Uterus (tissue), 4 donors: ENCODE results near the gene KRTAP5-2. TPM values are rescaled to one million over a fixed set of nuclear protein-coding genes. Genes with fewer than 3 reads are reported as not detected.
"Not testable (repeated sequence)": the region's sequence is repeated elsewhere in the genome, so short reads cannot be mapped to it uniquely, and the experiment has no call there.

ENCODE experiments used
- DNase-seq, 2 donors: peaks; one replicate each; pipeline ENCODE4 v3.0.0-alpha.2; 2019 to 2020
- H3K27ac ChIP-seq, 2 donors: fragments of 200-600 bp; sonication (generic); 1 replicate in 1 of 2; 2 replicates in 1 of 2; pipeline ENCODE4 v1.5.1; 2016 to 2018
- H3K27me3 ChIP-seq, 2 donors: fragments of 200-600 bp; sonication (generic); one replicate each; pipeline ENCODE4 v1.5.1; 2018 to 2019; ENCODE audit warnings: control low read depth in 1 of 2
- H3K36me3 ChIP-seq, 2 donors: fragments of 200-600 bp; sonication (generic); one replicate each; pipeline ENCODE4 v1.5.1; 2019; ENCODE audit warnings: control low read depth in 1 of 2
- H3K4me1 ChIP-seq, 2 donors: fragments of 200-600 bp; sonication (generic); one replicate each; pipeline ENCODE4 v1.5.1; 2018 to 2019; ENCODE audit warnings: control low read depth in 1 of 2
- H3K4me3 ChIP-seq, 2 donors: fragments of 200-600 bp; sonication (generic); 1 replicate in 1 of 2; 2 replicates in 1 of 2; pipeline ENCODE4 v1.5.1; 2018 to 2019; ENCODE audit warnings: mild to moderate bottlenecking in 1 of 2
- H3K9me3 ChIP-seq, 2 donors: fragments of 200-600 bp; sonication (generic); one replicate each; pipeline ENCODE4 v1.5.1; 2019; ENCODE audit warnings: control low read depth in 1 of 2
- POLR2A ChIP-seq, 2 donors: fragments of 450-650 bp; IDR thresholded peaks; one replicate each; pipeline ENCODE4 v1.6.1; 2016; ENCODE audit warnings: antibody characterized with exemption in 2 of 2, mild to moderate bottlenecking in 1 of 2, moderate library complexity in 1 of 2
- intact Hi-C: fragments of 100-400 bp; cut with DNase I; formaldehyde crosslinking; loops from one replicate; pipeline ENCODE4 v1.15.1; 2023; ENCODE audit warnings: low total_unique reads
- total RNA-seq, 4 donors: library from RNA; depleted of rRNA in 3 of 4; stranded (reverse); fragments of >200 nt in 3 of 4; gene quantifications; one replicate each; pipeline versions ENCODE4 v1.1.0 to v1.2.4, GENCODE V29; 2014 to 2023
- TF ChIP-seq, protein P1 (sequence below), 4 experiments: fragments of 200-600 bp in 2 of 4; fragments of 450-650 bp in 2 of 4; sonication (generic) in 2 of 4; IDR thresholded peaks; one replicate each; pipeline ENCODE4 v1.5.1; 2016 to 2019; ENCODE audit warnings: antibody characterized with exemption in 4 of 4, mild to moderate bottlenecking in 2 of 4, moderate library complexity in 1 of 4
- donor health status: DM: yes; HTN: yes; CAD: no.

The KRTAP5-2 gene
- total RNA-seq, 4 donors from 2014 or later: not detected

DNA sequence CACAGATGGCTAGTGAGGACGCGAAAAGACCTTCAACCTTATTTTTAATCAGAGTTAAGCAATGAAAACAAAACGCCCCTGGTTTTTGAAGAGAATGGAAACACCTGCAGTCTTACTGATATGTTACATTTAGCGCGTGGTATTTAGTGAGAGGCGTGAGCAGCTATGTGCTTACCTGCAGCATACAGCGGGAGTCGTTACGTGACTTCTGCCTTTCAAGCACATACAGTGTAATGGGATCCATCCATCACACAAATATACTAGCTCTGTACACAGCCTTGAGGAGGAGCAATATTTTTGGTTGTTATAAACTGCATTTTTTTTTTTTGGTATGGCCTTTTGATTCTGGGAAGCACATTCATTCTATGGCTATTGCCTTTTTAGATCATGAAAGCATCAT is 5.5 kb downstream of the KRTAP5-2 start:
- H3K9me3 ChIP-seq: no peaks in the 10 kb centered on the region

DNA sequence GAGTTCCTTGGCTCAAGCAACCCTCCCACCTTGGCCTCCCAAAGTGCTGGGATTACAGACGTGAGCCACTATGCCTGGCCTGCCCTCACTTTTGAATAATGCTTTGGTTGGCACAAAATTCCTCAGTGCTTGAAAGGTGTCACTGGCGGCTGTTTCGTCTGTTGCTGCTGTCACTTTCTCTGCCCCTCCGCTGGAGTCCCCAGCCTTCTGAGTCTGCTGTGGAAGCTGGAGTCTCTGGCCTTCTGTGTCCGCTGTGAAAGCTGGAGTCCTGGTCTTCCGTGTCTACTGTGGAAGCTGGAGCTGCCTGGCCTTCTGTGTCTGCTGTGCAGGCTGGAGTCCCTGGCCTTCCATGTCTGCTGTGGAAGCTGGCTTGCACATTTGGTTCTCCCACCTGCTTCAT is 8.1 kb downstream of the KRTAP5-2 start:
- Histone ChIP-seq H3K4me1 (no peaks in the 10 kb centered on the region), H3K27me3 (peaks cover 0 to 3% of the 10 kb centered on the region in 2 donors), H3K4me3 (no peak overlapping the region), H3K36me3 (no peaks in the 10 kb centered on the region), H3K27ac (no peak overlapping the region), H3K9me3 (no peaks in the 10 kb centered on the region)
- DNase-seq: no peak
- intact Hi-C loops: no loop called here
- no peak for TF ChIP-seq POLR2A (IDR thresholded peaks at IDR 0.05)
- TF ChIP-seq, protein P1, sequence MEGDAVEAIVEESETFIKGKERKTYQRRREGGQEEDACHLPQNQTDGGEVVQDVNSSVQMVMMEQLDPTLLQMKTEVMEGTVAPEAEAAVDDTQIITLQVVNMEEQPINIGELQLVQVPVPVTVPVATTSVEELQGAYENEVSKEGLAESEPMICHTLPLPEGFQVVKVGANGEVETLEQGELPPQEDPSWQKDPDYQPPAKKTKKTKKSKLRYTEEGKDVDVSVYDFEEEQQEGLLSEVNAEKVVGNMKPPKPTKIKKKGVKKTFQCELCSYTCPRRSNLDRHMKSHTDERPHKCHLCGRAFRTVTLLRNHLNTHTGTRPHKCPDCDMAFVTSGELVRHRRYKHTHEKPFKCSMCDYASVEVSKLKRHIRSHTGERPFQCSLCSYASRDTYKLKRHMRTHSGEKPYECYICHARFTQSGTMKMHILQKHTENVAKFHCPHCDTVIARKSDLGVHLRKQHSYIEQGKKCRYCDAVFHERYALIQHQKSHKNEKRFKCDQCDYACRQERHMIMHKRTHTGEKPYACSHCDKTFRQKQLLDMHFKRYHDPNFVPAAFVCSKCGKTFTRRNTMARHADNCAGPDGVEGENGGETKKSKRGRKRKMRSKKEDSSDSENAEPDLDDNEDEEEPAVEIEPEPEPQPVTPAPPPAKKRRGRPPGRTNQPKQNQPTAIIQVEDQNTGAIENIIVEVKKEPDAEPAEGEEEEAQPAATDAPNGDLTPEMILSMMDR (IDR thresholded peaks at IDR 0.05): no peak

More for the DNA sequence above, 5.5 kb downstream of the KRTAP5-2 start:
- Histone ChIP-seq H3K36me3 (no peaks in the 10 kb centered on the region), H3K27me3 (peaks cover 0 to 3% of the 10 kb centered on the region in 2 donors), H3K4me3 (no peak overlapping the region), H3K27ac (no peak overlapping the region), H3K4me1 (no peaks in the 10 kb centered on the region)
- DNase-seq: no peak
- intact Hi-C loops: no loop called here
- TF ChIP-seq, protein P1 (IDR thresholded peaks at IDR 0.05): no peak
- TF ChIP-seq POLR2A (IDR thresholded peaks at IDR 0.05): no peak

DNA sequence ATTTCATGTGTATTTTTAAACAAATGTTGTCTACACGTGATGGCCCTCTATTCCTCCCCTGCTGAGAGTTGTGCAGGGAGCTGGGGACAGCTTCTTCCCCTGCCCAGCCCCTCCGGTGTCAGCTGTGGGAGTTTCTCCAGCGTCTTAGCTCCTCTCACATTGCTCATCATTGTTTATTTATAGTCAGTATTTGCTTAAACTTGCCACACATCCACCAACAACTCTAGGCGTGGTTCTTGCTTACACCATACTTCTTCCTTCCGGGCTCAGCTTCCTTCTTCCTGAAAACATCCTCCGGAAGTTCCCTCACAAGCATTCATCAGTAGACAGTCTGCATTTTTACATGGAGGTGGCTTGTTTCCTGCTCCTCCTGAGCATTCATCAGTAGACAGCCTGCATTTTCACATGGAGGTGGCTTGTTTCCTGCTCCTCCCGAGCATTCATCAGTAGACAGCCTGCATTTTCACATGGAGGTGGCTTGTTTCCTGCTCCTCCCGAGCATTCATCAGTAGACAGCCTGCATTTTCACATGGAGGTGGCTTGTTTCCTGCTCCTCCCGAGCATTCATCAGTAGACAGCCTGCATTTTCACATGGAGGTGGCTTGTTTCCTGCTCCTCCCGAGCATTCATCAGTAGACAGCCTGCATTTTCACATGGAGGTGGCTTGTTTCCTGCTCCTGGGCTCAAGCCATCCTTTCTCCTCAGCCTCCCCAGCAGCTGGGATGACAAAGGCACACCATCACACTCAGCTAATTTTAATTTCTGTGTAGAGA is 8.7 kb downstream of the KRTAP5-2 start:
- H3K27ac ChIP-seq, H3K36me3 ChIP-seq, intact Hi-C loops, H3K4me3 ChIP-seq, H3K9me3 ChIP-seq, DNase-seq, H3K27me3 ChIP-seq, H3K4me1 ChIP-seq: not testable (repeated sequence)

DNA sequence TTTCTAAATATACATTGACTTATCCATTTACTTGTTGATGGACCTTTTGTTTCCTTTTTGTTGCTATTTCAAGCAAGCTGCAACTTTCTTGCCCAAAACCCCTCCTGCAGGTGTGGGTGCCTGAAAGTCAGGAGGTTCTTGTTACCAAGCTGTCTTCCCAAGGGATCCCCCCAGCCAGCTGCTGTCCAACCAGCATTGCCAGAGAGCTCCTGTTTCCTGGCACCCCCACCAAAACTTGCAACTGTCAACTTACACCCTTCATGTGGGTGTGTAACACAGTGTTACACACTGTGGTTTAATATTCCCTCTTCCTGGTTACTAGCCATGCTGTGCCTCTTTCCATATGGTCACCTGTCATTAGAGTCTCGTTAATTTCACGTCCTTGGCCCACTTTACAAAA is 11.4 kb downstream of the KRTAP5-2 start:
- intact Hi-C loops: no loop called here
- H3K4me3 ChIP-seq: no peak overlapping the region
- no peak for DNase-seq
- TF ChIP-seq, protein P1 (IDR thresholded peaks at IDR 0.05): no peak
- TF ChIP-seq POLR2A (IDR thresholded peaks at IDR 0.05): no peak
- no peaks in the 10 kb centered on the region for H3K4me1 ChIP-seq
- H3K36me3 ChIP-seq: no peaks in the 10 kb centered on the region
- H3K27ac ChIP-seq: no peak overlapping the region
- H3K27me3 ChIP-seq: no peaks in the 10 kb centered on the region
- no peaks in the 10 kb centered on the region for H3K9me3 ChIP-seq

DNA sequence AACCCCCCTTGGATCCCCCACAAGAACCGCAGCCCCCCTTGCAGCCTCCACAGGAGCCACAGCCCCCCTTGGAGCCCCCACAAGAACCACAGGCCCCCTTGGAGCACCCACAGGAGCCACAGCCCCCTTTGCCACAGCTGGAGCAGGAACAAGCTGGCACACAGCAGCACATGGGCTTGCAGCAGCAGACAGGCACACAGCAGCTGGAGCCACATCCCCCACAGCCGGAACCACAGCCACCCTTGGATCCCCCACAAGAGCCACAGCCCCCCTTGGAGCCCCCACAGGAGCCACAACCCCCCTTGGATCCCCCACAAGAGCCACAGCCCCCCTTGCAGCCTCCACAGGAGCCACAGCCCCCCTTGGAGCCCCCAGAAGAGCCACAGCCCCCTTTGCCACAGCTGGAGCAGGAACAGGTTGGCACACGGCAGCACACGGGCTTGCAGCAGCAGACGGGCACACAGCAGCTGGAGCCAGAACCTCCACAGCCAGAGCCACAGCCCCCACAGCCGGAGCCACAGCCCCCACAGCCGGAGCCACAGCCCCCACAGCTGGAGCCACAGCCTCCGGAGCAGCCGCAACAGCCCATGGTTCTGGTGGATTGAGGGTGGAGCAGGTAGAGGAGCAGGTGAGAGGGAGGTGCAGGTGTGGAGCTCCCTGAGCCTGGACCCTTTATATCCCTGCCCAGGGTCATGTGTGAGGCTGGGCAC is 13.3 kb downstream of the KRTAP5-2 start, which contains the start of gene KRTAP5-1:
KRTAP5-1 (minus strand) TSS at position 623 of the 710 bp plus-strand sequence; CDS start at position 589, 34 bp downstream.
- DNase-seq, H3K36me3 ChIP-seq, H3K27ac ChIP-seq, H3K27me3 ChIP-seq, intact Hi-C loops, H3K4me1 ChIP-seq, H3K4me3 ChIP-seq, H3K9me3 ChIP-seq: not testable (repeated sequence)

DNA sequence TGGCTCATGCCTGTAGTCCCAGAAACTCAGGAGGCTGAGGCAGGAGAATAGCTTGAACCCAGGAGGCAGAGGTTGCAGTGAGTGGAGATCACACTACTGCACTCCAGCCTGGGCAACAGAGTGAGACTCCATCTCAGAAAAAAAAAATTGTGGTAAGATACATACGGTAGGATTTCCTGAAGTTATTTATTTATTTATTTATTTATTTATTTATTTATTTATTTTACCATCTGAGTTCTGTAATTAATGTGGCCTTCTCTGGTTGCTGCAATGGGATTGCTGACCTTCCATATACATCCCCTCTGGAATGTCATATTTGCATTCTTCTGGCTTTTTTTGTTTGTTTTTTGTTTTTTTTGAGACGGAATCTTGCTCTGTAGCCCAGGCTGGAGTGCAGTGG is 15.2 kb downstream of the KRTAP5-2 start:
- H3K9me3 ChIP-seq, H3K27me3 ChIP-seq, H3K36me3 ChIP-seq, H3K27ac ChIP-seq, DNase-seq, intact Hi-C loops, H3K4me1 ChIP-seq, H3K4me3 ChIP-seq: not testable (repeated sequence)
